H1 (cell line): ENCODE data around the gene SGCD. TPM values are rescaled to one million over a fixed set of nuclear protein-coding genes. Genes with fewer than 3 reads are reported as not detected.

Experiments used
- CHD7 ChIP-seq: fragments of 300-600 bp; sonication (generic); IDR thresholded peaks from 2 replicates; pipeline ENCODE4 v1.7.1; 2012; ENCODE audit warnings: low read length, moderate library complexity, mild to moderate bottlenecking, inconsistent platforms; ENCODE audit not compliant: insufficient replicate concordance
- RFX5 ChIP-seq: IDR thresholded peaks from 2 replicates; pipeline ENCODE4 v1.6.1; 2011; ENCODE audit warnings: low read depth, low read length, improper control_type of control experiment, borderline replicate concordance
- SAP30 ChIP-seq: fragments of 300-600 bp; sonication (generic); IDR thresholded peaks from 2 replicates; pipeline ENCODE4 v1.7.1; 2012; ENCODE audit warnings: low read length, moderate library complexity, mild to moderate bottlenecking, inconsistent platforms; ENCODE audit not compliant: insufficient read depth, insufficient replicate concordance
- SIX5 ChIP-seq: IDR thresholded peaks from 2 replicates; pipeline ENCODE4 v1.6.1; 2011; ENCODE audit warnings: mild to moderate bottlenecking, low read depth, low read length
- SP2 ChIP-seq: IDR thresholded peaks from 2 replicates; pipeline ENCODE4 v1.6.1; 2012; ENCODE audit warnings: mild to moderate bottlenecking, low read length, inconsistent platforms
- SUZ12 ChIP-seq: fragments of 200-600 bp; sonication (generic); IDR thresholded peaks from 2 replicates; pipeline ENCODE4 v1.6.1; 2012; ENCODE audit warnings: mild to moderate bottlenecking, inconsistent platforms, low read length, moderate library complexity, mixed read lengths
- TBP ChIP-seq: IDR thresholded peaks from 2 replicates; pipeline ENCODE4 v1.6.1; 2011; ENCODE audit warnings: low read depth, low read length, improper control_type of control experiment
- polyA plus RNA-seq, 7 experiments: library from polyadenylated mRNA; depleted of rRNA in 3 of 7; stranded (reverse) in 5 of 7; unstranded in 2 of 7; fragments of >200 nt in 5 of 7; fragments of 200-250 nt in 2 of 7; gene quantifications; 1 replicate in 5 of 7; 2 replicates in 1 of 7; 4 replicates in 1 of 7; pipeline versions ENCODE4 v1.2.1 to v1.2.3, GENCODE V29; 2011 to 2013; ENCODE audit warnings: missing spikeins in 2 of 7, mixed read lengths in 2 of 7
- total RNA-seq: library from RNA; stranded (reverse); fragmentation: NEBNext Ultra II Directional; extraction: Animal tissue kit (Norgen Biotek cat#: 25700); gene quantifications from 2 replicates; pipeline ENCODE4 v1.2.1, GENCODE V29; 2021

Gene SGCD
- total and polyA plus RNA-seq, 2 of the 8 experiments (the other 6 are each of a cell fraction or from before 2014, with no cell fraction given): 0.04 to 0.08 TPM

- TF ChIP-seq CHD7: no peak
- no peak for TF ChIP-seq SAP30
- TF ChIP-seq RFX5: no peak
- no peak for TF ChIP-seq TBP
- TF ChIP-seq SUZ12: no peak
- no peak for TF ChIP-seq SP2
- no peak for TF ChIP-seq SIX5
These were observed 301.5 kb downstream of the SGCD start (continued) for GRCh38 chr5:156628421-156628820.
